Occipital lobe (tissue), 2 donors: ENCODE data around the gene YY1AP1. TPM values are rescaled to one million over a fixed set of nuclear protein-coding genes. Genes with fewer than 3 reads are reported as not detected.
"Not testable (repeated sequence)": the region's sequence is repeated elsewhere in the genome, so short reads cannot be mapped to it uniquely, and the experiment has no call there.

Experiments
- DNase-seq: peaks from one replicate; lab custom pipeline; 2025; lab: John Stamatoyannopoulos, UW
- total RNA-seq: library from RNA; depleted of rRNA; stranded (reverse); fragments of >200 nt; gene quantifications from one replicate; pipeline ENCODE4 v1.2.3, GENCODE V29; 2014

Gene YY1AP1
- total RNA-seq: 393 TPM

DNA sequence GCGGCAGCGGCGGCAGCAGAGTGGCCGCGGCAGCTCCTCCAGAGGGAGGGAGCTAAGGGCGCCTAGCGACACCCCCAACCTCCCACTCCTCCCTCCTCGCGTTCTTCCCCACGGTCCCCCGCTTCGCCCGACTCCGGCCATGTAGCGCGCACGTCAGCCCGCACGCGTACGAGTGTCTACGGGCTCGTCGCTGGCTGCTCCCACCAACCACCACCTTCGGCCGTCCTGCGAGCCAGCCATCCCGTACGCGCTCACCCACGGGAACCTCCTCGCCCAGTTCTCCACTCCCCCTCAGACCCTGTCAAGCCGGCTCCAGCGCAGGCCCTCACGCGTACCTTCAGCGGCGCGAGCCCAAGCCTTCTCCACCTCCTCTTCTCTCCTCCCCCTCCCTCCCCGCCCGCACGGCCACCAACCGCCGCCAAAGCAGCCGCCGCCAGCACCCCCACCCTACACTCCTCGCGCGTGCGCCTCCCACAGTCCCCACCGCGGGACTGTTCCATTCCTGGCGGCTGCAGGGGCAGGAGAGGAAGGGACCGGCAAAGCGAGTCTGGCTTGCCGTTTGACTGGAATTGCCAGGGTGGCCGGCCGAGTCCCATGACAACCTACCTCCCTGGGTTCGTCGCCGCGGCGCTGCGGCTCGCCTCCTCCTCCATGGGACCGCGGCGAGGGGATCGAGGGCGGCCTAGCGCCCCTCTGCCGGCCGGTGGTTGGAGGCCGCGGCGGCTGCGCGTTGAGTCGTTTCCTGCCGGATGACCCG, at the start of gene YY1AP1:
Gene YY1AP1, minus strand, starts transcription at position 451 of the 757 bp plus-strand sequence. CDS start 8,338 bp downstream, outside the sequence.
- peak; percentile 91 for DNase-seq

DNA sequence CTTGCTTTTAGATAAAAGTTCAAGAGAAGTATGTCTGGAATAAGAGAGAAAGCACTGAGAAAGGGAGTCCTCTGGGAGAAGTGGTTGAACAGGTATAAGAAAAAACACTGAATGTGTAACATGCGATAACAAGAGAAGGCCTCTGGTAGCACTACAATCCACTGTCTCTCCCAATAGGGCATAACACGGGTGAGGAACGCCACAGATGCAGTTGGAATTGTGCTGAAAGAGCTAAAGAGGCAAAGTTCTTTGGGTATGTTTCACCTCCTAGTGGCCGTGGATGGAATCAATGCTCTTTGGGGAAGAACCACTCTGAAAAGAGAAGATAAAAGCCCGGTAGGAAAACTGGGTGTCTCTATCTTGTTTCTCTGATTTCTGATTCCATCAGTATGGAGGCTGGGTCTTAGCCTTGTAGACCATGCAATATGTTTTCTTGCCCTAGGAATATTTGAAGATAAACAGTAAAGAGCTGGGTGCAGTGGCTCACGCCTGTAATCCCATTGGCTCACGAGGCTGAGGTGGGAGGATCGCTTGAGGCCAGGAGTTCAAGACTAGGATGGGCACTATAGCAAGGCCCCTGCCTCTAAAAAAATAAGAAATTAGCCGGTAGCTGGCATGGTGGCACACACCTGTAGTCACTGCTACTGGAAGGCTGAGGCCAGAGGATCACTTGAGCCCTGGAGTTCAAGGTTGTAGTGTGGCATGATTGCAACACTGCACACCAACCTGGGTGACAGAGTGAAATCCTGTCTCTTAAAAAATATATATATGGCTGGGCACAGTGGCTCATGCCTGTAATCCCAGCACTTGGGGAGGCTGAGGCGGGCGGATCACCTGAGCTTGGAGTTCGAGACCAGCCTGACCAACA, 40.7 kb upstream of the YY1AP1 start:
- no peak for DNase-seq

- DNase-seq: no peak
These were observed 36.6 kb upstream of the YY1AP1 start for GRCh38 chr1:155725142-155725541.

GRCh38 chr1:155719703-155720102, 31.1 kb upstream of the YY1AP1 start:
- DNase-seq: no peak

GRCh38 chr1:155718524-155719115, 30.0 kb upstream of the YY1AP1 start:
- not testable (repeated sequence) for DNase-seq

GRCh38 chr1:155717041-155717440, 28.5 kb upstream of the YY1AP1 start:
- DNase-seq: no peak

GRCh38 chr1:155715777-155716176, 27.2 kb upstream of the YY1AP1 start:
- no peak for DNase-seq

- not testable (repeated sequence) for DNase-seq
These were observed 26.5 kb upstream of the YY1AP1 start for GRCh38 chr1:155715056-155715455.

DNA sequence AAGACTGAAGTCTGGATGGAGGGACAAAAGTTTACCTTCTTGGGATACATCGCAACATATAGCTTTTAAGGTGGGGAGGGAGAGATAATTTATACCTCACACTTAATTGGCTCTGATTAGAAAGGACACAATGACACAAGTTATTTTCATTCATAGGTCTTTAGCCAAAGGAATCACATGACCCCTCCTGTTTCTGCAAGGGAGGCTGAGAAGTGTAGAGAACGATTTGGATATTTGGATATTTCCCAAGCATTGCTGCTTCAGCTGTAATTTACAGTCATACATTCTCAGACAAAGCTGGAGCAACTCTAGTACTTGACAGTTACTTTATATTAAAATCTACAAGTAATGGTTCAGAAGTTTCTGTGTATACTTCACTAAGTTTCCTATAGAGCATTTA, 24.5 kb upstream of the YY1AP1 start:
- no peak for DNase-seq

- DNase-seq: not testable (repeated sequence)
These were observed 24.1 kb upstream of the YY1AP1 start for GRCh38 chr1:155712636-155713035.

GRCh38 chr1:155711457-155711856, 22.9 kb upstream of the YY1AP1 start:
- DNase-seq: not testable (repeated sequence)

GRCh38 chr1:155709391-155709790, 20.8 kb upstream of the YY1AP1 start:
- no peak for DNase-seq

DNA sequence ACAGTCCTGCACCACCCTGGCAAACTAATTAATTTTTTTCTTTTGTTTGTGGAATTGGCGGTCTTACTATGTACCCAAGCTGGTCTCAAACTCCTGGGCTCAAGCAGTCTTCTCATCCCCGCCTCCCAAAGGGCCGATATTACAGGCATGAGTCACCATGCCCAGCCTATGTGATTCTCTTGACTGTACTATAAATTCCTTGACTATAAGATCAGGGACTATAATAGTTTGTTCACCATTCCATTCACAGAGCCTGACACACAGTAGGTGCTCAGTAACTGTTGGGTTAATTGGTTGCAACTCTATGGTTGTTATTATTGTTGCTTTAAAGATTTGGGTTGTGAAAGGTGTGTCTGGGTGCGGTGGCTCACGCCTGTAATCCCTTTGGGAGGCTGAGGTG, 17.6 kb upstream of the YY1AP1 start:
- no peak for DNase-seq

DNA sequence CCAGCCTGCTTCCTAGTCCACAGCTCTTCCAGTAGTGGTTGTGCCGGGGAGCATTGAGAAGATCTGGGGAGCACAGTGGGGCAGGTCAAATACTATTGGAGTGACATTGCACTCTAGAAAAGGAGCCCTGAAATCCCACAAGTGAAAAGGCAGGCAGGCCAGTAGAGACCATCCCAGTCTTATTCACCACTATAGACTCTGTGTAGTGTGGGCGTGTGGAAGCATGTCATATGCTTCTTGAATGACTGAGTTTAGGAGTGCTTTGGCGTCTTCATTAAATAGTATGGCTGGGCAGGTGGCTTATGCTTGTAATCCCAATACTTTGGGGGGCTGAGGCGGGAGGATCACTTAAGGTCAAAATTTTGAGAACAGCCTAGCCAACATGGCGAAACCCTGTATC, 15.8 kb upstream of the YY1AP1 start:
- DNase-seq: not testable (repeated sequence)

- no peak for DNase-seq
These were observed 14.6 kb upstream of the YY1AP1 start for GRCh38 chr1:155703216-155703615.

- not testable (repeated sequence) for DNase-seq
These were observed 13.1 kb upstream of the YY1AP1 start for GRCh38 chr1:155701675-155702074.

DNA sequence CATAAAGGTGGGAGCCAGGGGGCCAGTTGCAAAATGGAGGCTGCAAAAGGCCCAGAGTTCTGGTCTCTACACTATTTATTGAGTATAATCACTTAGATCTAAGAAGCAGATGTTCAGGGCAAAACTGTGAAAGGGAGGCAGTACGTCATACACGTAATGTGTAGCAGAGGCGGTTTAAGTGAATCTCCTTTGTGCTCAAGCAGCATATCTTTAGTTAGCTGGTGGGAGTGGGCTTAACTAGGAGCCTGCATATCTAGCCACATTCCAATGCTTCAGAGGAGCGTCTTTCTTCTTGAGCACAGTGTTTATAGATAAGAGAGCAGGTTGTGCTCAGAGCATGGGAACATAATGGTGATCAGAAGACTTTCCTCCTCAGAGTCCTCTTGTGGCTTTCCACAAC, 10.5 kb upstream of the YY1AP1 start:
- not testable (repeated sequence) for DNase-seq

- no peak for DNase-seq
These were observed 9.9 kb upstream of the YY1AP1 start for GRCh38 chr1:155698382-155699038.

- not testable (repeated sequence) for DNase-seq
These were observed 9.0 kb upstream of the YY1AP1 start for GRCh38 chr1:155697616-155698015.

DNA sequence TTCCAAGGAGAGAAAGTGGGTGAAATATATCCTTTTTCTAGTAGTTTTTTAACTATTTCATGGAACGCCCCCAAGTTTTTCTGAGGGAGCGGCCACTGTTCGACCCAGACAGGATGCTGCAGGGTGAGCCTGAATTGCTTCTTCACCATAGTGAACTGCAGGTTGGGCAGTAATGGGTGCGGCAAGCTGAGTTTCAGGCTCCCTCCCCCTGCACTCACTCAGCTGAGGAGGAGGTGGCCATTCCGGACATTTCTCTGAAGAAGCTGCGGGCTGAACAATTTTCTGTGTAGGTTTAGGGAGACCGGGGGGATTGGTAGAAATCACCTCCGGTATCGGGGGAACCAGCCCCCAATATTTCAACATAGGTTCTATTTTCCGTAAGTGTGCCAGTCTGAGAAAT, 8.5 kb upstream of the YY1AP1 start:
- no peak for DNase-seq

- DNase-seq: no peak
These were observed 8.0 kb upstream of the YY1AP1 start for GRCh38 chr1:155696524-155696923.

- DNase-seq: no peak
These were observed 7.0 kb upstream of the YY1AP1 start for GRCh38 chr1:155695608-155696007.
